Fibroblast of mammary gland (primary cell): ENCODE measurements around the gene ASB9.

Experiments used
- DNase-seq: peaks from one replicate; pipeline ENCODE4 v3.0.0-alpha.2; 2010; ENCODE audit warnings: low read depth
- H3K4me3 ChIP-seq: 2 replicates; pipeline ENCODE4 v1.5.1; 2011; ENCODE audit warnings: low read depth, mild to moderate bottlenecking, low read length, moderate library complexity; ENCODE audit not compliant: control insufficient read depth
- CTCF ChIP-seq: conservative IDR thresholded peaks from 2 replicates; pipeline ENCODE4 v1.5.1; 2011; ENCODE audit warnings: low read depth, low read length, inconsistent platforms; ENCODE audit not compliant: control insufficient read depth, insufficient read depth

Gene ASB9

GRCh38 chrX:15244421-15244820, 25.5 kb downstream of the ASB9 start:
- no peak overlapping the region for H3K4me3 ChIP-seq
- no peak for DNase-seq
- no peak for TF ChIP-seq CTCF

GRCh38 chrX:15242899-15243555, 26.9 kb downstream of the ASB9 start:
- no peak overlapping the region for H3K4me3 ChIP-seq
- TF ChIP-seq CTCF: peak; percentile 63
- peak; percentile 57 for DNase-seq

- no peak overlapping the region for H3K4me3 ChIP-seq
- no peak for TF ChIP-seq CTCF
- DNase-seq: no peak
Measured at GRCh38 chrX:15241301-15241700, 28.6 kb downstream of the ASB9 start.

GRCh38 chrX:15240414-15240813, 29.5 kb downstream of the ASB9 start:
- DNase-seq: no peak
- H3K4me3 ChIP-seq: no peak overlapping the region
- no peak for TF ChIP-seq CTCF

- H3K4me3 ChIP-seq: no peak overlapping the region
- no peak for DNase-seq
- no peak for TF ChIP-seq CTCF
Measured at GRCh38 chrX:15236146-15236545, 33.7 kb downstream of the ASB9 start.

GRCh38 chrX:15235001-15235400, 34.9 kb downstream of the ASB9 start:
- no peak for TF ChIP-seq CTCF
- DNase-seq: no peak
- H3K4me3 ChIP-seq: no peak overlapping the region
